ENCODE data around the gene GNB3.
"Not testable (repeated sequence)": the region's sequence is repeated elsewhere in the genome, so short reads cannot be mapped to it uniquely, and the experiment has no call there.

GNB3 gene

GRCh38 chr12:6886206-6886999, 45.7 kb downstream of the GNB3 start:
- not testable (repeated sequence) for DNase-seq

GRCh38 chr12:6887460-6887859, 46.7 kb downstream of the GNB3 start:
- no peak for DNase-seq

GRCh38 chr12:6888360-6888759, 47.6 kb downstream of the GNB3 start:
- no peak for DNase-seq

GRCh38 chr12:6888794-6889193, 48.1 kb downstream of the GNB3 start:
- DNase-seq, result not testable (repeated sequence)

GRCh38 chr12:6889775-6890573, 49.2 kb downstream of the GNB3 start:
- DNase-seq, result not testable (repeated sequence)

- DNase-seq, result peak; percentile 99
Observed at GRCh38 chr12:6890789-6891645, 50.3 kb downstream of the GNB3 start.

GRCh38 chr12:6891646-6892001, 50.9 kb downstream of the GNB3 start:
- DNase-seq, result no peak

- not testable (repeated sequence) for DNase-seq
Observed at GRCh38 chr12:6892683-6893082, 52.0 kb downstream of the GNB3 start.

GRCh38 chr12:6894321-6894720, 53.6 kb downstream of the GNB3 start:
- DNase-seq, result no peak
